IMR-90 (cell line): ENCODE data around the gene CTIF. TPM values are rescaled to one million over a fixed set of nuclear protein-coding genes. Genes with fewer than 3 reads are reported as not detected.

ENCODE experiments used
- ATAC-seq: fragments of 200-7000 bp; cut with Tn5 transposase; 2 replicates; pipeline ENCODE4 v1.9.1; 2020; ENCODE audit warnings: low read depth, mild to moderate bottlenecking, moderate library complexity
- BruUV-seq: library from RNA; stranded (reverse); fragments of 400-500 nt; replicated peaks from 2 replicates; lab custom pipeline; 2021; lab: Mats Ljungman, UMichigan
- CTCF ChIA-PET: fragments of 300-600 bp; formaldehyde crosslinking; extraction: SDS; loops from one replicate; lab custom pipeline; 2021; ENCODE audit warnings: antibody characterized with exemption; lab: Yijun Ruan, JAX
- POLR2A ChIA-PET: fragments of 300-600 bp; sonication (Branson Sonifier 250); formaldehyde crosslinking; loops from one replicate; lab custom pipeline; 2022; ENCODE audit warnings: antibody characterized with exemption; ENCODE audit not compliant: unreplicated experiment; lab: Charles Lee
- DNase-seq: peaks from one replicate; pipeline ENCODE4 v3.0.0; 2013
- H2AFZ ChIP-seq: replicated peaks from 2 replicates; pipeline ENCODE3; 2013; ENCODE audit warnings: low read length, mild to moderate bottlenecking; ENCODE audit not compliant: poor library complexity
- H2AK5ac ChIP-seq: 2 replicates; pipeline ENCODE4 v1.6.1; 2013; ENCODE audit warnings: low read depth, low read length, inconsistent platforms
- H2AK9ac ChIP-seq: replicated peaks from 2 replicates; pipeline ENCODE3; 2013; ENCODE audit warnings: mild to moderate bottlenecking, low read depth, low read length, moderate library complexity; ENCODE audit not compliant: poor library complexity
- H2BK120ac ChIP-seq: 2 replicates; pipeline ENCODE4 v1.6.1; 2013; ENCODE audit warnings: low read depth, low read length, inconsistent platforms
- H2BK15ac ChIP-seq: 3 replicates; pipeline ENCODE4 v1.6.1; 2013; ENCODE audit warnings: low read depth, low read length, inconsistent platforms
- H2BK20ac ChIP-seq: 2 replicates; pipeline ENCODE4 v1.6.1; 2013; ENCODE audit warnings: low read depth, mild to moderate bottlenecking, inconsistent platforms, low read length, moderate library complexity
- H2BK5ac ChIP-seq: 2 replicates; pipeline ENCODE4 v1.6.1; 2013; ENCODE audit warnings: mild to moderate bottlenecking, low read depth, low read length, inconsistent platforms; ENCODE audit not compliant: poor library complexity, severe bottlenecking
- H3K14ac ChIP-seq: replicated peaks from 2 replicates; pipeline ENCODE4 v1.6.1; 2013; ENCODE audit warnings: low read depth, low read length, inconsistent platforms
- H3K18ac ChIP-seq: 2 replicates; pipeline ENCODE4 v1.6.1; 2013; ENCODE audit warnings: low read depth, low read length, control low read depth
- H3K23ac ChIP-seq: 2 replicates; pipeline ENCODE4 v1.6.1; 2013; ENCODE audit warnings: low read depth, low read length, inconsistent platforms
- H3K27ac ChIP-seq: 2 replicates; pipeline ENCODE4 v1.5.1; 2013; ENCODE audit warnings: mild to moderate bottlenecking, control low read depth, low read length; ENCODE audit not compliant: insufficient read depth
- H3K27me3 ChIP-seq: 2 replicates; pipeline ENCODE4 v1.6.1; 2013; ENCODE audit warnings: low read length; ENCODE audit not compliant: control insufficient read depth, insufficient read depth
- H3K36me3 ChIP-seq: 2 replicates; pipeline ENCODE4 v1.6.1; 2013; ENCODE audit warnings: low read length, mixed read lengths; ENCODE audit not compliant: control insufficient read depth, insufficient read depth
- H3K4ac ChIP-seq: 2 replicates; pipeline ENCODE4 v1.6.1; 2013; ENCODE audit warnings: low read depth, low read length, inconsistent platforms
- H3K4me1 ChIP-seq: 2 replicates; pipeline ENCODE4 v1.6.1; 2013; ENCODE audit warnings: low read length, mixed read lengths; ENCODE audit not compliant: control insufficient read depth, insufficient read depth
- H3K4me2 ChIP-seq: 2 replicates; pipeline ENCODE4 v1.6.1; 2013; ENCODE audit warnings: low read depth, mild to moderate bottlenecking, control low read depth, low read length, moderate library complexity
- H3K4me3 ChIP-seq: 2 replicates; pipeline ENCODE4 v1.5.1; 2013; ENCODE audit warnings: low read depth, mild to moderate bottlenecking, control low read depth, low read length, moderate library complexity; ENCODE audit not compliant: insufficient read depth
- H3K56ac ChIP-seq: 2 replicates; pipeline ENCODE4 v1.6.1; 2013; ENCODE audit warnings: low read length, inconsistent platforms; ENCODE audit not compliant: insufficient read depth; ENCODE audit errors: extremely low read depth
- H3K79me1 ChIP-seq, 2 experiments: 2 replicates each; pipeline ENCODE4 v1.6.1; 2013; ENCODE audit warnings: low read length in 2 of 2, inconsistent platforms in 1 of 2, low read depth in 1 of 2
- H3K9ac ChIP-seq: 2 replicates; pipeline ENCODE4 v1.6.1; 2013; ENCODE audit warnings: low read depth, low read length, control low read depth
- H3K9me1 ChIP-seq: 2 replicates; pipeline ENCODE4 v1.6.1; 2013; ENCODE audit warnings: low read length, inconsistent platforms; ENCODE audit not compliant: insufficient read depth
- H3K9me3 ChIP-seq: 2 replicates; pipeline ENCODE4 v1.6.1; 2013; ENCODE audit warnings: low read length; ENCODE audit not compliant: control insufficient read depth, insufficient read depth
- H4K20me1 ChIP-seq: 2 replicates; pipeline ENCODE4 v1.6.1; 2013; ENCODE audit warnings: low read length, inconsistent platforms; ENCODE audit not compliant: insufficient read depth
- H4K5ac ChIP-seq: 2 replicates; pipeline ENCODE4 v1.6.1; 2013; ENCODE audit warnings: mild to moderate bottlenecking, low read depth, low read length, control low read depth
- H4K8ac ChIP-seq, 2 experiments: 2 replicates each; pipeline ENCODE4 v1.6.1; 2013; ENCODE audit warnings: low read depth in 2 of 2, low read length in 2 of 2, control low read depth in 1 of 2, inconsistent platforms in 1 of 2
- H4K91ac ChIP-seq: 2 replicates; pipeline ENCODE4 v1.6.1; 2013; ENCODE audit warnings: low read depth, low read length, inconsistent platforms; ENCODE audit not compliant: insufficient read depth
- WGBS, 2 experiments: methylation state at CpG; one replicate each; pipeline versions ENCODE4 v1.1.5 to v1.1.7; 2013; ENCODE audit warnings: missing lambda C conversion rate in 2 of 2; ENCODE audit not compliant: insufficient read length in 1 of 2; ENCODE audit errors: extremely low coverage in 2 of 2; 5-methylcytosine and 5-hydroxymethylcytosine counted together
- dilution Hi-C: fragments of 300-500 bp; cut with HindIII; formaldehyde crosslinking; loops from one replicate; pipeline ENCODE4 v1.14.3; 2018; ENCODE audit warnings: low sequenced_read_pairs; ENCODE audit not compliant: unreplicated experiment
- in situ Hi-C: fragments of 300-500 bp; cut with MboI; formaldehyde crosslinking; loops from 3 replicates; pipeline ENCODE4 v1.14.3; 2019; ENCODE audit warnings: low sequenced_read_pairs, inconsistent platforms, mixed read lengths
- intact Hi-C: fragments of 100-400 bp; cut with micrococcal nuclease; formaldehyde crosslinking; loops from 2 replicates; pipeline ENCODE4 v1.10.0; 2022
- polyA plus RNA-seq, 3 experiments: library from polyadenylated mRNA; depleted of rRNA; stranded (reverse); fragments of >200 nt; gene quantifications; 2 replicates each; pipeline ENCODE4 v1.2.3, GENCODE V29; 2012; ENCODE audit warnings: low replicate concordance in 1 of 3
- total RNA-seq: library from RNA; depleted of rRNA; stranded (reverse); fragments of >200 nt; gene quantifications from 2 replicates; pipeline ENCODE4 v1.2.3, GENCODE V29; 2012
- TF ChIP-seq, protein P1 (sequence below): fragments of 150-350 bp; IDR thresholded peaks from 2 replicates; pipeline ENCODE4 v1.6.1; 2017; ENCODE audit warnings: mild to moderate bottlenecking, antibody characterized with exemption, low read length, low read depth

CTIF gene
- total and polyA plus RNA-seq, 2 of the 4 experiments (the other 2 are of a cell fraction): 25.1 to 57.0 TPM

DNA sequence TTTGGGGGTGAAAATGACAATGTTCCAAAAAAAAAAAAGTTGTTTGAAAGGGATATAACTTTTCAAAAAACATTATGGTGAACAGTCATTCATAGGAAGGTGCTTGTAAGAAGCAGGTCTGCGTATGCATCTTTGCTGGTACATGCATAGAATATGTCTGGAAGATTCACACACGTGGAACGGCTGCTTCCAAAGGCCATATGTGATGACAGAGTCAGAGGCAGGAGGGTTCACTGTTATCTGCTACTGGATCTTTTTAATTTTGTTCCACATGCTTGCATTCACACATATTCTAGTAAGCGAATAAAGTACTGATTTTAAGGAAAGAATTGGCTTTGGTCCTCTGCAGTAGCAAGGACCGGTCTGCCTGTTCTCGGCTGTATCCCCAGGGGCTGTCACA, 218.5 kb downstream of the CTIF start:
- Histone ChIP-seq H3K18ac (no peak overlapping the region), H3K4me2 (no peak overlapping the region), H2BK15ac (no peak overlapping the region), H3K27me3 (no peaks in the 10 kb centered on the region), H3K9me3 (no peaks in the 10 kb centered on the region), H3K4me1 (peaks cover 8% of the 10 kb centered on the region), H2AK5ac (no peak overlapping the region), H3K9ac (no peak overlapping the region), H4K5ac (no peak overlapping the region), H4K91ac (no peak overlapping the region), H3K4ac (no peak overlapping the region), H3K14ac (no peak overlapping the region), H3K4me3 (no peak overlapping the region), H2AK9ac (no peak overlapping the region), H3K56ac (no peak overlapping the region), H2AFZ (no peak overlapping the region), H4K8ac (no peak overlapping the region), H3K36me3 (peaks cover 42% of the 10 kb centered on the region), H3K27ac (no peak overlapping the region), H2BK5ac (no peak overlapping the region), H4K20me1 (peaks cover 30% of the 10 kb centered on the region), H3K9me1 (peaks cover 38% of the 10 kb centered on the region), H2BK20ac (no peak overlapping the region), H3K23ac (no peak overlapping the region; the same call in 1 of the 2 replicates), H2BK120ac (no peak overlapping the region), H3K79me1 (peaks cover 41 to 78% of the 10 kb centered on the region in 2 experiments)
- ATAC-seq (no peak), DNase-seq (no peak)
- ChIA-PET POLR2A (no interaction called here), CTCF (no interaction called here)
- intact Hi-C loops (no loop called here), dilution Hi-C loops (no loop called here), in situ Hi-C loops (no loop called here)
- BruUV-seq: no TSS peak
- 100% methylated on average over 1 of the region's 6 CpGs; no CpG with 5 or more reads in 1 of the 2 experiments for WGBS, 2 experiments
- TF ChIP-seq, protein P1, sequence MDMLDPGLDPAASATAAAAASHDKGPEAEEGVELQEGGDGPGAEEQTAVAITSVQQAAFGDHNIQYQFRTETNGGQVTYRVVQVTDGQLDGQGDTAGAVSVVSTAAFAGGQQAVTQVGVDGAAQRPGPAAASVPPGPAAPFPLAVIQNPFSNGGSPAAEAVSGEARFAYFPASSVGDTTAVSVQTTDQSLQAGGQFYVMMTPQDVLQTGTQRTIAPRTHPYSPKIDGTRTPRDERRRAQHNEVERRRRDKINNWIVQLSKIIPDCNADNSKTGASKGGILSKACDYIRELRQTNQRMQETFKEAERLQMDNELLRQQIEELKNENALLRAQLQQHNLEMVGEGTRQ: no peak
